GM13976 (cell line): ENCODE measurements around the gene MGAT5.

Experiments
- DNase-seq: peaks from one replicate; pipeline ENCODE4 v3.0.0; 2012; ENCODE audit warnings: low spot score
- in situ Hi-C: fragments of 300-500 bp; cut with MboI; formaldehyde crosslinking; loops from one replicate; pipeline ENCODE4 v1.12.0; 2022; ENCODE audit warnings: low sequenced_read_pairs, mixed read lengths, inconsistent platforms; ENCODE audit not compliant: unreplicated experiment
- TF ChIP-seq, protein P1 (sequence below): IDR thresholded peaks from 2 replicates; pipeline ENCODE4 v1.5.1; 2012; ENCODE audit warnings: borderline replicate concordance, mild to moderate bottlenecking; ENCODE audit not compliant: insufficient read depth; ENCODE audit errors: extremely low read depth, missing control alignments, control extremely low read depth

The MGAT5 gene

DNA sequence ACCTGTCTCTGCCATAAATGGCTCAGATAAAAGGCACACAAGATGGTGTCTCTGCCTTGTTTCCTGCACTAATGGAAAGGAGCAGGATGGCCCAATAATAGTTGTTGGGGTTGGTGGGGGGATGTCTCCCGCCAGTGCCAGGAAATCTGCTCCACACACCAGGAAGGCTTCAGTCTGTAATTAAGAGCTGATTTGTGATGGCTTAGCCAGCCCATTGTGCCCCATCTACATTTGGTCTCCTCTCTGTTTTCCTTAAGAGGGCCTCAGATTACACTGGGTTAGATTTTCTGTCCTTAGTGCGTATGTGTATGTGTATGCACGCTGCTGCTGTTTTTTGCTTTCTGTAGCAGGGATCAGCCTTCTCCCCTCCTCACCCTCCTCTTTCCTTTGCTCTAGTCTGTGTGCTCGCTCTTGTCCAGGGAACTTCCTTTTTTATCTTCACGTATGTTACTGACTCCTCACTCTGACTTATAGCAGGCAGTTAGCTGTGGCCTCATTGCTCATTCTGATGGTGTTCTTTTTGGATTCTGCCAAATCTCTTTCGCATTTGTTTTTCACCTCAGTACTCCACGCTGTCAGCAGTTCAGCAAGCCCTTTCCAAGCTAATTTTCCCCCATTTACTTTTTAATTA is 33.4 kb upstream of the MGAT5 start:
- DNase-seq, result no peak
- TF ChIP-seq, protein P1, sequence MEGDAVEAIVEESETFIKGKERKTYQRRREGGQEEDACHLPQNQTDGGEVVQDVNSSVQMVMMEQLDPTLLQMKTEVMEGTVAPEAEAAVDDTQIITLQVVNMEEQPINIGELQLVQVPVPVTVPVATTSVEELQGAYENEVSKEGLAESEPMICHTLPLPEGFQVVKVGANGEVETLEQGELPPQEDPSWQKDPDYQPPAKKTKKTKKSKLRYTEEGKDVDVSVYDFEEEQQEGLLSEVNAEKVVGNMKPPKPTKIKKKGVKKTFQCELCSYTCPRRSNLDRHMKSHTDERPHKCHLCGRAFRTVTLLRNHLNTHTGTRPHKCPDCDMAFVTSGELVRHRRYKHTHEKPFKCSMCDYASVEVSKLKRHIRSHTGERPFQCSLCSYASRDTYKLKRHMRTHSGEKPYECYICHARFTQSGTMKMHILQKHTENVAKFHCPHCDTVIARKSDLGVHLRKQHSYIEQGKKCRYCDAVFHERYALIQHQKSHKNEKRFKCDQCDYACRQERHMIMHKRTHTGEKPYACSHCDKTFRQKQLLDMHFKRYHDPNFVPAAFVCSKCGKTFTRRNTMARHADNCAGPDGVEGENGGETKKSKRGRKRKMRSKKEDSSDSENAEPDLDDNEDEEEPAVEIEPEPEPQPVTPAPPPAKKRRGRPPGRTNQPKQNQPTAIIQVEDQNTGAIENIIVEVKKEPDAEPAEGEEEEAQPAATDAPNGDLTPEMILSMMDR, result no peak

DNA sequence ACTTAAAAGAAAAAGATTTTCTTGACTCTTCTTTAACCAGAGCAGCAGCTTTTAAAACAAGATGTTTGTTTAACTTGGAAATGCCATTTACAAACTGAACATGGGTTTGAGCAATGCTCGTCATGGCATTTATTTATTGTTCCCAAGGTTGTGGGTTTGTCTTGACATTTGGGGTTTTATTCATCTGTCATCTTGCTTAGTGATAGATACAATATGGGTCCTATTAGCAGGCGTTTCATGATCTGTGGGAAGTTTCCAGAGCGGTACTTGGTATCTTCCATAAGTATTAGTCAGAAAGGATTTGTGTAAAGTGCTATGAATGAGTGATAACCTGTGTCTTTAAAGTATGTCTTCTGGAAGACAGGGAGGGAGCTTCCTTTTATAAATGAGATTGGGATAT is 29.9 kb upstream of the MGAT5 start:
- in situ Hi-C loops, result no loop called here
- TF ChIP-seq, protein P1, result no peak
- no peak for DNase-seq

More for the DNA sequence above, 33.4 kb upstream of the MGAT5 start:
- in situ Hi-C loops, result no loop called here

DNA sequence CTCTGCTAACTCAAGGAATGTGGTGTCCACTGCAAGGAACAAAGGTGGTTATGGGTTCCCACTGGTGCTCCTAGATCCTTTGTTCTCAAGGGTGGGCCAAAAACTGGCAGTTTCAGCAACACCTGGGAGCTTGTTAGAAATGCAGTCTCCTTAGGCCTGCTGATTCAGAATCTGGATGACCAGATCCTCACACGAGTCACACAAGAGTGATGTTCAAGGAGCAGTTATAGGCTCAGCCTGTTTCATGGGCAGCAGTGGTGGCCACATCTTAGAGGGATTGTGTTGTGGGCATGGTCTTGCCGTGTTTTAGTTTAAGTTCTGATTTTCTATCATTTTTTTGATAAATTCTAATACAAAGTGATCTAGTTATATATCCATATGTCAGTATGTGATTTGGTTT is 28.7 kb upstream of the MGAT5 start:
- TF ChIP-seq, protein P1, result no peak
- no peak for DNase-seq
- in situ Hi-C loops, result loop anchor here (25.0 kb wide), 2 partner anchors 187 to 338 kb away; no protein-coding TSS in a partner anchor

DNA sequence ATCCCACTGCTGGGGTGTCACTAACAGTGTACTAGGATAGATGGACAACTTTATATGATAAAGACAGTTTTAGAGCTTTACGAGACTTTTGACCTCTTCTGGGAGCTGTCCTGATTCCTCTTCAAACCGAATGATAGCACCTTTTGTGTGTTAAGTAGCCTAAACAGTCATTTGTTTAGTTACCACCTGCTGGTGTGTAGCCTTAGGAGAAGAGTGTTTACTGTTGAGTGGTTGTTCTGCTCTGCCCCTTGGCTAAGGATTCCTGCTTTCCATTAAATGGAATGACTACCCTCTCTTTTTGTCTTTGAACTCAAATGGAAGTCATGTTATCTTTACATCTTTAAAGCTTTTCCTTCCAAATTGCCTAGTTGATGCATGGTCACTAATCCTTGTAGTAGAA is 28.0 kb upstream of the MGAT5 start:
- in situ Hi-C loops, result loop anchor here (25.0 kb wide), 2 partner anchors 186 to 339 kb away; no protein-coding TSS in a partner anchor
- TF ChIP-seq, protein P1, result no peak
- no peak for DNase-seq

DNA sequence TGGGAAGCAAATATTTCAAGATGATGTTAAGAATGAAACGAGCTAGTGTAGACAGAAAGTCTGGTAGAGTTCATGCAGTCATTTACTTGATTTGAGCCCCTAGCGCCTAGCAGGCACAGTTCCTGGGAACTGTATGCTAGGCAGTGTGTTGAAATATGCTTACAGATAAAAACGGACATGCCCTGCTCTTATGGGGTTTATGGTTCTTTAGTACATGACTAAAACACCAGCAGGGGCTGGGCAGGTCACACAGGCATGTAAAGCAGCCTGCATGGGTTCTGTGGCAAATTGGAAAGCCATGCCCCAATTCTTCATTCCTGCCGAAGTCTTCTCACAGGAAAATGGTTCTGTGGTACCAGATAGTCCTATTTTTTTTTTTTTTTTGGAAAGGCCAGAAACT is 27.3 kb upstream of the MGAT5 start:
- no peak for DNase-seq
- TF ChIP-seq, protein P1, result no peak
- in situ Hi-C loops, result loop anchor here (25.0 kb wide), 2 partner anchors 186 to 339 kb away; no protein-coding TSS in a partner anchor

DNA sequence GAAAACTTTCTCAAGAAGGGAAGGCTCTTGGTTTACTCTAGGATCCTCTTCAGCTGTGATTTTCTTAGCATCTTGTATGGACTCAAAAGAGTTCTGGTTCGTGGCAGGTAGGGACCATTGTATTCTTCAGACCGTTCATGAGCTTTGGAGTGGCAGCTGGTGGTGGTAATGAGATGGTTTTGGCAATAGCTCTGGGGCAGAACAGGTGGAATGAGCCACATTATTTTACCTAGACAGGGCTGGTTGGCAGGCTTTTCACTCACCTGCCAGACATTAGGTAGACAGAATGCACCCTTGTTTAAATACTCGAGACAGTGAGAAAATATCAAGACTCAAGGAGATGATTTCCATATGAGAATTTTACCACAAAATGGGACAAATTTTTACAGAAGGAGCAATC is 26.2 kb upstream of the MGAT5 start:
- DNase-seq, result no peak
- TF ChIP-seq, protein P1, result no peak
- in situ Hi-C loops, result loop anchor here (25.0 kb wide), 2 partner anchors 185 to 340 kb away; no protein-coding TSS in a partner anchor
